OCI-LY7 (cell line): ENCODE results near the gene CD38. TPM values are rescaled to one million over a fixed set of nuclear protein-coding genes. Genes with fewer than 3 reads are reported as not detected.

Source experiments
- BruUV-seq: library from RNA; stranded (reverse); fragments of 400-500 nt; replicated peaks from 2 replicates; lab custom pipeline; 2021; lab: Mats Ljungman, UMichigan
- CTCF ChIA-PET: fragments of 300-600 bp; sonication (Branson Sonifier 250); formaldehyde crosslinking; loops from one replicate; lab custom pipeline; 2022; ENCODE audit warnings: antibody characterized with exemption; ENCODE audit not compliant: unreplicated experiment; lab: Charles Lee
- POLR2A ChIA-PET: fragments of 300-600 bp; sonication (Branson Sonifier 250); formaldehyde crosslinking; loops from one replicate; lab custom pipeline; 2022; ENCODE audit warnings: antibody characterized with exemption; lab: Charles Lee
- DNase-seq: peaks from one replicate; pipeline ENCODE4 v3.0.0-alpha.2; 2015; ENCODE audit warnings: low spot score
- H2AFZ ChIP-seq: fragments of 200-600 bp; sonication (generic), shearing (Covaris generic); 2 replicates; pipeline ENCODE4 v1.6.1; 2014; ENCODE audit warnings: mild to moderate bottlenecking, antibody characterized with exemption, low read length, moderate library complexity
- H3K27ac ChIP-seq: fragments of 200-600 bp; sonication (generic); 2 replicates; pipeline ENCODE4 v1.5.1; 2014; ENCODE audit warnings: mixed run types, low read depth, mild to moderate bottlenecking, moderate library complexity, low read length, inconsistent platforms; ENCODE audit not compliant: poor library complexity, severe bottlenecking
- H3K36me3 ChIP-seq: fragments of 200-600 bp; sonication (generic); 2 replicates; pipeline ENCODE4 v1.6.1; 2014; ENCODE audit warnings: mild to moderate bottlenecking, antibody characterized with exemption, low read length, moderate library complexity, mixed read lengths; ENCODE audit not compliant: insufficient read depth
- H3K4me1 ChIP-seq: fragments of 200-600 bp; sonication (generic); 2 replicates; pipeline ENCODE4 v1.5.1; 2014; ENCODE audit warnings: mild to moderate bottlenecking, low read length; ENCODE audit not compliant: insufficient read depth, poor library complexity, severe bottlenecking
- H3K4me2 ChIP-seq: fragments of 200-600 bp; sonication (generic); 2 replicates; pipeline ENCODE4 v1.6.1; 2014; ENCODE audit warnings: mild to moderate bottlenecking, low read length
- H3K4me3 ChIP-seq: fragments of 200-600 bp; sonication (generic); 2 replicates; pipeline ENCODE4 v1.5.1; 2014; ENCODE audit warnings: mild to moderate bottlenecking, low read depth, low read length; ENCODE audit not compliant: poor library complexity, severe bottlenecking
- H3K79me2 ChIP-seq: fragments of 200-600 bp; sonication (generic); 2 replicates; pipeline ENCODE4 v1.6.1; 2016; ENCODE audit warnings: low read depth, mild to moderate bottlenecking, low read length, moderate library complexity, mixed read lengths; ENCODE audit not compliant: insufficient read depth
- H3K9me2 ChIP-seq: fragments of 200-600 bp; sonication (generic); 2 replicates; pipeline ENCODE4 v1.6.1; 2016; ENCODE audit warnings: mild to moderate bottlenecking, low read length, mixed read lengths; ENCODE audit not compliant: insufficient read depth
- H3K9me3 ChIP-seq: fragments of 200-600 bp; sonication (generic); 2 replicates; pipeline ENCODE4 v1.6.1; 2014; ENCODE audit warnings: mild to moderate bottlenecking, mixed run types, low read length, mixed read lengths
- H4K20me1 ChIP-seq: fragments of 200-600 bp; sonication (generic); 2 replicates; pipeline ENCODE4 v1.6.1; 2014; ENCODE audit warnings: mild to moderate bottlenecking, antibody characterized with exemption, low read length, moderate library complexity, mixed read lengths; ENCODE audit not compliant: insufficient read depth
- CTCF ChIP-seq: fragments of 200-600 bp; sonication (generic); conservative IDR thresholded peaks from 2 replicates; pipeline ENCODE4 v1.5.1; 2014; ENCODE audit warnings: mild to moderate bottlenecking, antibody characterized with exemption, low read length, moderate library complexity, mixed read lengths
- EZH2phosphoT487 ChIP-seq: fragments of 200-600 bp; sonication (generic); IDR thresholded peaks from 2 replicates; pipeline ENCODE4 v1.6.1; 2018; ENCODE audit warnings: low read depth, borderline replicate concordance, mild to moderate bottlenecking, mixed run types, antibody characterized with exemption, low read length, moderate library complexity, mixed read lengths
- intact Hi-C: fragments of 100-400 bp; cut with micrococcal nuclease; formaldehyde crosslinking; loops from one replicate; pipeline ENCODE4 v1.10.0; 2022; ENCODE audit not compliant: unreplicated experiment
- total RNA-seq, 2 experiments: library from RNA; depleted of rRNA in 1 of 2; stranded (reverse); fragments of >200 nt in 1 of 2; shearing (Covaris generic) in 1 of 2; gene quantifications; 2 replicates each; pipeline ENCODE4 v1.2.3, GENCODE V29; 2014 to 2022

Gene CD38
- total RNA-seq, 2 experiments from 2014 or later: 92.0 to 176 TPM

DNA sequence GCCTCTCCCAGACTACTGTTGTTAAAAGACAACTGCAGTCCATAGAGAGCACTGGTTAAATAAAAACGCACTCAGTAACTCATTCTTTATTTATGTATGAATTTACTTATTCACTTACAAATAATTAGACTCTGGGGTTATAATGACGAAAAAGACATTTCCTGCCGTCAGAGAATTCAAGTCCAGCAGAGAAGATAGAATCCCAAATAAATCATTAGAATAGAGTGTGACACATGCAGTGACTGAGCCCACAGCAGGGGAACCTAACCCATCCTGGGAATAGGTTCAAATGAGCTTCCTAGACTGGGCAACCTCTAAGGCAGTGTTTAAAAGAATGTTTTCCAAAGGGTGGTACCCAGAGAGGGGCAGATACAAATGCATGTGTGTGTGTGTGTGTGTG is 106.5 kb downstream of the CD38 start:
- H3K4me2 ChIP-seq: no peak overlapping the region
- H3K36me3 ChIP-seq: no peaks in the 10 kb centered on the region
- POLR2A ChIA-PET: no interaction called here
- DNase-seq: no peak
- no peak overlapping the region for H3K27ac ChIP-seq
- CTCF ChIA-PET: no interaction called here
- H3K4me1 ChIP-seq: peaks cover 3% of the 10 kb centered on the region
- intact Hi-C loops: loop anchor here (5.0 kb wide), 1 partner anchor 378 kb away; no protein-coding TSS in a partner anchor
- no peaks in the 10 kb centered on the region for H3K9me2 ChIP-seq
- no peak overlapping the region for H3K4me3 ChIP-seq
- BruUV-seq: no TSS peak
- H3K79me2 ChIP-seq: no peaks in the 10 kb centered on the region
- no peak for TF ChIP-seq CTCF
- no peak for TF ChIP-seq EZH2phosphoT487
- no peaks in the 10 kb centered on the region for H3K9me3 ChIP-seq
- no peak overlapping the region for H2AFZ ChIP-seq
- H4K20me1 ChIP-seq: no peaks in the 10 kb centered on the region

DNA sequence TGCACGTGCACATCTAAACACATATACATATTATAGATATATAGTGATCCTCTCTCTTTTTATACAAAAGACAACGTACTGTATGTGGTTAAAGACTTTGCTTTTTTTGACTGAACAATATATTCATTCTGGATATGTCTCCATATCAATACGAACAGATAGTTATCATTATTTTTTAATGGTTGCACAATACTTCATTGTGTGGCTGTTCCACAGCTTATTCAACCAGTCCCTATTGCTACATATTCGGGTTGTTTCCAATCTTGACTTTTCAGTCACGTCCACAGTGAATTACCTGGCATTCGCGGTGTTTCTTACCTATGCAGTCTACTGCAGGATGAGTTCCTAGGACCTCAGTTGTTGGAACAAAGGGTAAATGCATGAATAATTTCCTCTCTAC is 107.3 kb downstream of the CD38 start:
- TF ChIP-seq EZH2phosphoT487 (no peak), CTCF (no peak)
- POLR2A ChIA-PET: no interaction called here
- Histone ChIP-seq H3K79me2 (no peaks in the 10 kb centered on the region), H3K4me3 (no peak overlapping the region), H3K4me2 (no peak overlapping the region), H4K20me1 (no peaks in the 10 kb centered on the region), H3K9me2 (no peaks in the 10 kb centered on the region), H3K4me1 (peaks cover 5% of the 10 kb centered on the region), H3K36me3 (no peaks in the 10 kb centered on the region), H3K27ac (no peak overlapping the region), H3K9me3 (no peaks in the 10 kb centered on the region), H2AFZ (no peak overlapping the region)
- DNase-seq: no peak
- intact Hi-C loops: no loop called here
- BruUV-seq: no TSS peak
- CTCF ChIA-PET: no interaction called here

DNA sequence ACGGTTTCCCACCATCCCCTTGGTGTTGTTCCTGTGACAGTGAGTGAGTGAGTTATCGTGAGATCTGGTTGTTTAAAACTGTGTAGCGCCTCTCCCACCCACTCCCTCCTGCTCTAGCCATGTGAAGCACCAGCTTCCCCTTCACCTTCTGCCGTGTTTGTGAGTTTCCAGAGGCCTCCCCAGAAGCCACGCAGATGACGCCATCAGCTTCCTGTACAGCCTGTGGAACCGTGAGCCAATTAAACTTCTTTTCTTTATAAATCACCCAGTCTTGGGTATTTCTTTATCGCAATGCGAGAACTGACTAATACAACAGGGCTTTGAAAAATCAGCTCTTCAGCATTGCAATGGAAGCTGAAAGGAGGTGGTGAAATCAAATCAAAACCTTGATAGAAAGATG is 110.4 kb downstream of the CD38 start:
- H2AFZ ChIP-seq: no peak overlapping the region
- no peaks in the 10 kb centered on the region for H3K9me3 ChIP-seq
- H3K79me2 ChIP-seq: no peaks in the 10 kb centered on the region
- H3K4me1 ChIP-seq: peaks cover 17% of the 10 kb centered on the region
- intact Hi-C loops: no loop called here
- TF ChIP-seq EZH2phosphoT487 (no peak), CTCF (no peak)
- no peak overlapping the region for H3K27ac ChIP-seq
- no peak overlapping the region for H3K4me2 ChIP-seq
- BruUV-seq: no TSS peak
- ChIA-PET POLR2A (interaction anchor here (0.9 kb wide), 1 partner anchor 13 kb away, joined by 4 read pairs; no protein-coding TSS in a partner anchor), CTCF (no interaction called here)
- H3K4me3 ChIP-seq: no peak overlapping the region
- H3K36me3 ChIP-seq: no peaks in the 10 kb centered on the region
- H4K20me1 ChIP-seq: no peaks in the 10 kb centered on the region
- H3K9me2 ChIP-seq: no peaks in the 10 kb centered on the region
- DNase-seq: no peak
